ENCODE data around the gene SGF29.
"Not testable (repeated sequence)": the region's sequence is repeated elsewhere in the genome, so short reads cannot be mapped to it uniquely, and the experiment has no call there.

The SGF29 gene

GRCh38 chr16:28590384-28591340 is 36.9 kb downstream of the SGF29 start:
- ATAC-seq (replicated peaks): no peak
- peaks cover 3 to 9% of the 10 kb centered on the region in 2 donors for H3K4me1 Mint-ChIP-seq
- H3K27ac Mint-ChIP-seq: no peak overlapping the region
- H3K36me3 Mint-ChIP-seq: peaks cover 46 to 52% of the 10 kb centered on the region in 2 donors
- DNase-seq: no peak
- H3K4me3 Mint-ChIP-seq: no peak overlapping the region
- H3K27me3 Mint-ChIP-seq: no peaks in the 10 kb centered on the region
- no peaks in the 10 kb centered on the region for H3K9me3 Mint-ChIP-seq

DNA sequence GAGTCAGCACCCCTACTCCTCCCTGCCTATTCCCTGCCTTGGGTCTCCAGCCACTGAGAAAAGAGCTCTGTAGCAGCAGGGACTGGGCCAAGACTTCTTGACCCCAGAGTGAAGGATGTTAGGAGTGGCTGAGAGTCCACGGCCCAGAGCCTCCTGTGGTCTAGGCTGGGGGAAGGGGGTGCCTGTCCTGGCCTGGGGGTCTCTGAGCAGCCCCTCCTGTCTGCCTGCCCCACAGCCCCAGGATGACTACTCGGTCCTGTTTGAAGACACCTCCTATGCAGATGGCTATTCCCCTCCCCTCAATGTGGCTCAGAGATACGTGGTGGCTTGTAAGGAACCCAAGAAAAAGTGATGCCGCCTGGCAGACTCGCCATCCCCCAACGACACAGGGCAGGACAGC is 37.6 kb downstream of the SGF29 start:
- DNase-seq: no peak
- H3K27ac Mint-ChIP-seq: no peak overlapping the region
- H3K36me3 Mint-ChIP-seq: peaks cover 42 to 48% of the 10 kb centered on the region in 2 donors
- peaks cover 0 to 4% of the 10 kb centered on the region in 2 donors for H3K4me1 Mint-ChIP-seq
- H3K4me3 Mint-ChIP-seq: no peak overlapping the region
- ATAC-seq (replicated peaks): no peak
- no peaks in the 10 kb centered on the region for H3K27me3 Mint-ChIP-seq
- H3K9me3 Mint-ChIP-seq: no peaks in the 10 kb centered on the region

DNA sequence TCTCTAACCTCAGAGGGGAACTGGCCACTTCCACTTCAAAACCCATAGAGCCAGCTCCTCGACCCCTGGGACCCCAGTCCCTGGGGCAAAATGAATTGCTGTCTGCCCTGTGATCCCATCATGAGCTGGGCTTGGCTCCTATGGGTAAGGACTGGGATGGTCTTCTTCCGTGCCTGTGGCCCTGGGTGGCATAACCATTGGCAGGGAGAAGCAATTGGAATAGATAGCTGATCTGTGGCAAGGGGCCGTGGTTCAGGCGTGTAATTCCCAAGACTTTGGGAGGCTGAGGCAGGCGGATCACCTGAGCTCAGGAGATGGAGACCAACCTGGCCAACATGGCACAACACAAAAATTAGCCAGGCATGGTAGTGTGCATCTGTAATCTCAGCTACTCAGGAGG is 38.8 kb downstream of the SGF29 start:
- Mint-ChIP-seq H3K36me3 (peaks cover 38 to 39% of the 10 kb centered on the region in 2 donors), H3K27ac (peak overlapping the region; percentile 76), H3K4me3 (no peak overlapping the region), H3K4me1 (peaks cover 2 to 4% of the 10 kb centered on the region in 2 donors), H3K27me3 (peaks cover 7 to 8% of the 10 kb centered on the region in 2 donors), H3K9me3 (no peaks in the 10 kb centered on the region)
- ATAC-seq (replicated peaks): no peak
- no peak for DNase-seq

GRCh38 chr16:28592979-28593553 is 39.3 kb downstream of the SGF29 start:
- H3K36me3 Mint-ChIP-seq: peaks cover 38 to 39% of the 10 kb centered on the region in 2 donors
- ATAC-seq (replicated peaks): no peak
- H3K4me3 Mint-ChIP-seq: no peak overlapping the region
- H3K27ac Mint-ChIP-seq: no peak overlapping the region
- no peaks in the 10 kb centered on the region for H3K9me3 Mint-ChIP-seq
- H3K27me3 Mint-ChIP-seq: peaks cover 7 to 9% of the 10 kb centered on the region in 2 donors
- DNase-seq: no peak
- peaks cover 3 to 4% of the 10 kb centered on the region in 2 donors for H3K4me1 Mint-ChIP-seq

GRCh38 chr16:28595451-28595850 is 41.7 kb downstream of the SGF29 start:
- not testable (repeated sequence) for DNase-seq; ATAC-seq (replicated peaks); H3K4me3 Mint-ChIP-seq; H3K9me3 Mint-ChIP-seq; H3K27ac Mint-ChIP-seq; H3K27me3 Mint-ChIP-seq; H3K4me1 Mint-ChIP-seq
- peaks cover 24 to 27% of the 10 kb centered on the region in 2 donors for H3K36me3 Mint-ChIP-seq

DNA sequence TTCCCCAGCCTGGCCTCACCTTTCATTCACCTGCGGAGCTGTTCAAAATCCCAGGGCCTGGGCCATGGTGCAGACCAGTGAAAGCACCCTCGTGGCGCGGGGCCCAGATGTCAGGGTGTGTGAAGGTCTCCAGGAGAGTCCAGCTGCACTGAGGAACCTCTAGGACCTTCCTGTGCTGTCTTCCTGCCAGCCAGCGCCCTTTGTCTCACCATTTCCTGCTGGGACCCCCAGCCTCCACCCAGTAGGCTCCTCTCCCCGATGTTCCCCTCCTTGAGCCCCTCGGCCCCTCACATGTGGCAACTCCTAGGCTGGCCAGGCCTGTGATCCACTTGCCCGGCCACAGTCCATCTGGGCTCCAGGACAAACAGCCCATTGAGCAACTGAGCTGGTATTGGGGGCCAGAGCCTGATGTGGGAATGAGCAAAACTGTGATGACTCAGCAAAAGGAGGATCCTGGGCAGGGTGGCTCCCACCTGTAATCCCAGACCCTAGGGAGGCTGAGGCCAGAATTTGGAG is 42.5 kb downstream of the SGF29 start:
- Mint-ChIP-seq H3K27me3 (peaks cover 7 to 9% of the 10 kb centered on the region in 2 donors), H3K4me1 (peaks cover 3 to 4% of the 10 kb centered on the region in 2 donors), H3K36me3 (peaks cover 18 to 20% of the 10 kb centered on the region in 2 donors), H3K4me3 (no peak overlapping the region), H3K27ac (no peak overlapping the region), H3K9me3 (no peaks in the 10 kb centered on the region)
- no peak for ATAC-seq (replicated peaks)
- no peak for DNase-seq

DNA sequence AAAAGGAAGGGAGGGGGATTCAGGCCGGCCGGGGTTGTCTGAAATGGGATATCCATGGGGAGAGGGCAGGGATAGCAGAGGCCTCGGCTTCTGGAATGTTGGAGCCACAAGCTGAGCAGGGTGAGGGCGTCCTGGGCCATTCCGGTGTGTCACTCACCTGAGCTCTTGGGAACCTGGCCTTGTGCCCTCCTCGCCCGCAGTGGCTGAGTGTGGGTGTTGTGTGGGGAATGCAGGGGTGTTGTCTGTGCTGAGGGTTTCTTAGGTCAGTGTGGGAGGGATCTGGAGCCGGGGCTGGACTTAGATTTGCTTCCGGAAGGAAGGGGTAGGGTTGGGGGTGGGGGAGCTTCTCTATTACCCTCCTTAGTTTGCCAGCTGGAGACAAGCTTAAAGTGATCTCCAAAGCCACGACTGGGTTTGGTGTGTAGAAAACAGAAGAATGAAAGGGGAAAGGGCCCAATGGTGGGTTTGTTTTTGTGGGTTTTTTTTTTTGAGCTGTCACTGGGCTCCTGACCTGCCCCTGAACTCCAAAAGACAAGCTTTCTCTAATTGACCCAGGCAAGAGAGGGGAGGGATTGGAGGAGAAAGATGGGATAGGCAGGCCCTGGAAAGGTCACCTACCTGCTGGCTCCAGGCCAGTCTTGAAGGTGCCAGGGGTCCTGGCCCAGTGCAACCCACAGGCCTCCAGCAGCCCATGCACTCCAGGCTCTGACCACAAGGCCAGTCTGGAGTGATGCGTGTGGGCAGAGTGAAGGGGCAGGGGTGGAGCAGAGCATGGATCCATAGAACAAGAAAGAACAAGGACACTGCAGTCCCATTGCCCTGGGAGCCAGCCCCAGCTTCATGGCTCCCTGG is 43.3 kb downstream of the SGF29 start, which contains the start of gene SULT1A2:
Gene SULT1A2, minus strand, starts transcription at position 211 of the 852 bp plus-strand sequence. CDS start 1,120 bp downstream, outside the sequence.
- Mint-ChIP-seq H3K4me1 (peaks cover 4 to 6% of the 10 kb centered on the region in 2 donors), H3K27me3 (peaks cover 7 to 13% of the 10 kb centered on the region in 2 donors), H3K9me3 (no peaks in the 10 kb centered on the region), H3K27ac (no peak within 1 kb of the TSS), H3K4me3 (no peak within 1 kb of the TSS), H3K36me3 (peaks cover 10 to 11% of the 10 kb centered on the region in 2 donors)
- ATAC-seq (replicated peaks) (no peak), DNase-seq (no peak)

DNA sequence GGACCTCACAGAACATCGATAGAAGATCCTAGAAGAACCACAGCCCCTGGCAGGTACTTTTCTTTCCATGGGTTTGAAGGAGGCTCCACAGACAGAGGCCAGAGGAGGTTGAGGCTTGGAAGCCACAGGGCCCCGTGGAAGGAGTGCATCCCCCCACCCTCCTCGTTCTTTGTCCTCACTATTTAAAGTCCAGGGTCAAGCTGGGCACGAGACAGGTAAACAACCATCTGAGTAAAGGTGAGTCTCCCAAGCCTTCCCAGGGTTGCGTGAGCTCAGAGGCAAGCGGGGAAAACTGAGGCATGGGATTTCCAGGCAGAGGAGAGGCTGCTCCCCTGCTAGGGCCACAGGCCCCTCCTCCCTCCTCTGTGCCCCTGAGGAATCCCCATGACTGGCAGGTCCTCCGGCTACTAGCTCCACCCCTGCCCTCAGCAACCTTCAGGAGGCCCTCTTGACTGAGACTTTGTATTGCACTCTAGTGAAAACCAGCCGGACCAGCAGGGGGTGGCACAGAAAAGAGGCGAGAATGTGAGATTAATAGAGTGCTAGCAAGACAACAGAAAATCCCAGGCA is 44.1 kb downstream of the SGF29 start:
- no peak overlapping the region for H3K4me3 Mint-ChIP-seq
- no peak overlapping the region for H3K27ac Mint-ChIP-seq
- ATAC-seq (replicated peaks) (no peak), DNase-seq (no peak)
- no peaks in the 10 kb centered on the region for H3K9me3 Mint-ChIP-seq
- H3K4me1 Mint-ChIP-seq: peaks cover 4 to 8% of the 10 kb centered on the region in 2 donors
- peaks cover 3 to 4% of the 10 kb centered on the region in 2 donors for H3K36me3 Mint-ChIP-seq
- peaks cover 7 to 13% of the 10 kb centered on the region in 2 donors for H3K27me3 Mint-ChIP-seq

GRCh38 chr16:28599377-28600285 is 45.9 kb downstream of the SGF29 start:
- peaks cover 7 to 13% of the 10 kb centered on the region in 2 donors for H3K27me3 Mint-ChIP-seq
- DNase-seq, H3K36me3 Mint-ChIP-seq, H3K9me3 Mint-ChIP-seq, H3K4me1 Mint-ChIP-seq, H3K4me3 Mint-ChIP-seq, H3K27ac Mint-ChIP-seq: not testable (repeated sequence)
- peak; percentile 76 to 78 for ATAC-seq (replicated peaks)

DNA sequence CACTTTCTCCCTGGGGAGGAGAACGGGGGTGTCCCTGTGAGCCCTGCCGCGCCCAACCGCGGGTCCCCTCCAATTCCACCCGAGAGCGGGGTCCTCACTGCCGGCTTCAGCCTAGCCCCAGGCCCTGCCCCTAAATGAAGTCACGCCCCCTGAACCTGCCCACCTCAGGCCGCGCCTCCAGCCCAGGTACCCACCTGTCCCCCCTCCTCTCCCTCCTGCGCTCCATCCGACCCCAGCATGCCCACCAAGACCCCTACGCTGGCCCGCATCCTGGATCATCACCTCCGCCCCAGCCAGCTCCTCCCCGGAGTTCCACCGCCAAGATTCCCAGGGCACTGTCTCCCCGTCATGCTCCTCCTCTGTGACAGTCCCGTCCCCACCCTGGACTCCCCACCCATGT is 47.2 kb downstream of the SGF29 start:
- not testable (repeated sequence) for H3K4me3 Mint-ChIP-seq; H3K27ac Mint-ChIP-seq; H3K4me1 Mint-ChIP-seq; DNase-seq; ATAC-seq (replicated peaks); H3K36me3 Mint-ChIP-seq; H3K9me3 Mint-ChIP-seq
- H3K27me3 Mint-ChIP-seq: peaks cover 7 to 13% of the 10 kb centered on the region in 2 donors

DNA sequence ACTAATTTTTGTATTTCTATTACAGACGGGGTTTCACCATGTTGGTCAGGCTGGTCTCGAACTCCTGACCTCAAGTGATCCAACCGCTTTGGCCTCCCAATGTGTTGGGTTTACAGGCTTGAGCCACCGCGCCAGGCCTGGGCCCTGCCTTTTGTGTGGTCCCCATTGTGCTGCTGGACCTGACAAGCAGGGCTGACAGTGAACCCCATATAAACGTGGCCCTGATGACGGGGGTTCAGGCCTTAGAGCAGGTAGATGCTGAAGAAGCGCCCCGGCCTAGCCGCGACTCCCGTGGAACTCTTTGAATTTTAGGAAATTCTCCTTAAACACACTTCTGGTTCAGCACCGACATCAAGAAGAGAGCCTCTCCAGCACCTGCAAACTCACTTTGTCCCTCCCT is 47.9 kb downstream of the SGF29 start:
- H3K9me3 Mint-ChIP-seq; H3K4me1 Mint-ChIP-seq; ATAC-seq (replicated peaks); H3K36me3 Mint-ChIP-seq; DNase-seq: not testable (repeated sequence)
- H3K4me3 Mint-ChIP-seq: peak overlapping the region in 1 of 2 donors; percentile 64
- H3K27ac Mint-ChIP-seq: peak overlapping the region; percentile 9
- H3K27me3 Mint-ChIP-seq: peaks cover 7 to 13% of the 10 kb centered on the region in 2 donors

DNA sequence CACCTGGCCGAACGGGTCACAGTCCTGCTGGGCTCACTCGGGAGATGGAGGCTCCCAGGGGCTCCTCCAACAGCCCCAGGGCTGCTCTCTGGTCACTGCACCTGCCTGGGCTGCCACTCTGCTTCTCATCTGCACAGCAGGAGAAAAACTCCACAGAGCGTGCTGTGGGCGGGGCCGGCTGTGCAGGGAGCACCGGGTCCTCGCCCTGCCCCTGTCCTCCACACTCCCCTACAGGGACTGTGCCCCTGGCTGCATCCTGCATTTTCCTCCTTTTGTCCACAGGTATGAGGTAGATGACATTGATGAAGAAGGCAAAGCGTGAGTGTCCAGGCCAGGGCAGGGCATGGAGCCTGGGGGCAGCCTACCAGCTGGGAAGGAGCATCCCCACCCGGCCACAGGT is 48.3 kb downstream of the SGF29 start:
- not testable (repeated sequence) for H3K9me3 Mint-ChIP-seq, H3K36me3 Mint-ChIP-seq

GRCh38 chr16:28602529-28602928 is 48.8 kb downstream of the SGF29 start:
- Mint-ChIP-seq H3K9me3 (no peaks in the 10 kb centered on the region), H3K4me1 (peaks cover 0 to 7% of the 10 kb centered on the region in 2 donors), H3K27ac (no peak overlapping the region), H3K27me3 (peaks cover 0 to 5% of the 10 kb centered on the region in 2 donors), H3K36me3 (no peaks in the 10 kb centered on the region), H3K4me3 (no peak overlapping the region)
- no peak for ATAC-seq (replicated peaks)
- DNase-seq: no peak

More for the DNA sequence above, 48.3 kb downstream of the SGF29 start:
- not testable (repeated sequence) for H3K27ac Mint-ChIP-seq; DNase-seq; ATAC-seq (replicated peaks); H3K4me1 Mint-ChIP-seq; H3K27me3 Mint-ChIP-seq; H3K4me3 Mint-ChIP-seq

All from stimulated activated naive B cell treated with anti-CD40 and anti-IgM and Interleukin-4, amounts not matched to agents 10 μg/mL and 1 μg/mL and 100 μg/mL, for 72 hours (primary cell).